ENCODE data around the gene TREML2. TPM values are rescaled to one million over a fixed set of nuclear protein-coding genes. Genes with fewer than 3 reads are reported as not detected.
A peak's percentile ranks its signal among the peaks of the same experiment; 100 is the strongest.
"Not testable (repeated sequence)": the region's sequence is repeated elsewhere in the genome, so short reads cannot be mapped to it uniquely, and the experiment has no call there.

The TREML2 gene, protein sequence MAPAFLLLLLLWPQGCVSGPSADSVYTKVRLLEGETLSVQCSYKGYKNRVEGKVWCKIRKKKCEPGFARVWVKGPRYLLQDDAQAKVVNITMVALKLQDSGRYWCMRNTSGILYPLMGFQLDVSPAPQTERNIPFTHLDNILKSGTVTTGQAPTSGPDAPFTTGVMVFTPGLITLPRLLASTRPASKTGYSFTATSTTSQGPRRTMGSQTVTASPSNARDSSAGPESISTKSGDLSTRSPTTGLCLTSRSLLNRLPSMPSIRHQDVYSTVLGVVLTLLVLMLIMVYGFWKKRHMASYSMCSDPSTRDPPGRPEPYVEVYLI
- not detected for total RNA-seq

GRCh38 chr6:41200901-41201763 lies at the start of gene TREML2:
Gene TREML2 (minus strand): TSS chr6:41201149. CDS start chr6:41201008, 141 bp downstream.
- H3K4me3 ChIP-seq, result no peak within 1 kb of the TSS
- no peaks in the 10 kb centered on the region for H3K27me3 ChIP-seq
- H3K4me1 ChIP-seq, result no peaks in the 10 kb centered on the region
- no peak for TF ChIP-seq POLR2AphosphoS5 (IDR thresholded peaks at IDR 0.05; ENCODE audit: insufficient read depth in 1 of 2, low read depth in 1 of 2)
- no peak for TF ChIP-seq POLR2A (IDR thresholded peaks at IDR 0.05)
- TF ChIP-seq CTCF (IDR thresholded peaks at IDR 0.05), result no peak
- H3K9me3 ChIP-seq, result no peaks in the 10 kb centered on the region
- H3K36me3 ChIP-seq, result no peaks in the 10 kb centered on the region
- no peak within 1 kb of the TSS for H3K27ac ChIP-seq
- intact Hi-C loops (cut with DNase I), result no loop called here
- peak; percentile 64 to 85 for DNase-seq (ENCODE audit: extremely low spot score in 2 of 2)

GRCh38 chr6:41247882-41248705 lies 47.1 kb upstream of the TREML2 start:
- Histone ChIP-seq H3K36me3 (no peaks in the 10 kb centered on the region), H3K27ac (no peak overlapping the region), H3K4me1 (no peaks in the 10 kb centered on the region), H3K9me3 (no peaks in the 10 kb centered on the region), H3K27me3 (no peaks in the 10 kb centered on the region), H3K4me3 (no peak overlapping the region)
- no peak for TF ChIP-seq POLR2AphosphoS5 (IDR thresholded peaks at IDR 0.05; ENCODE audit: insufficient read depth in 1 of 2, low read depth in 1 of 2)
- TF ChIP-seq CTCF (IDR thresholded peaks at IDR 0.05), result no peak
- no peak for TF ChIP-seq POLR2A (IDR thresholded peaks at IDR 0.05)
- intact Hi-C loops (cut with DNase I), result no loop called here
- no peak for DNase-seq (ENCODE audit: extremely low spot score in 2 of 2)

GRCh38 chr6:41247288-41247865 lies 46.4 kb upstream of the TREML2 start:
- Histone ChIP-seq H3K4me1 (no peaks in the 10 kb centered on the region), H3K9me3 (no peaks in the 10 kb centered on the region), H3K27me3 (no peaks in the 10 kb centered on the region), H3K27ac (no peak overlapping the region), H3K36me3 (no peaks in the 10 kb centered on the region), H3K4me3 (no peak overlapping the region)
- DNase-seq (ENCODE audit: extremely low spot score in 2 of 2), result no peak
- intact Hi-C loops (cut with DNase I), result no loop called here
- no peak for TF ChIP-seq POLR2A (IDR thresholded peaks at IDR 0.05)
- no peak for TF ChIP-seq CTCF (IDR thresholded peaks at IDR 0.05)
- no peak for TF ChIP-seq POLR2AphosphoS5 (IDR thresholded peaks at IDR 0.05; ENCODE audit: insufficient read depth in 1 of 2, low read depth in 1 of 2)

GRCh38 chr6:41246529-41246928 lies 45.6 kb upstream of the TREML2 start:
- H3K27ac ChIP-seq; H3K36me3 ChIP-seq; H3K4me3 ChIP-seq; H3K4me1 ChIP-seq; DNase-seq (ENCODE audit: extremely low spot score in 2 of 2); H3K27me3 ChIP-seq; intact Hi-C loops (cut with DNase I); H3K9me3 ChIP-seq: not testable (repeated sequence)

Data from vagina (tissue), 2 donors.